T47D (cell line): ENCODE results near the gene PCDHB5.
"Not testable (repeated sequence)": the region's sequence is repeated elsewhere in the genome, so short reads cannot be mapped to it uniquely, and the experiment has no call there.

ENCODE experiments used
- DNase-seq, 2 experiments: peaks; one replicate each; pipeline versions ENCODE4 v3.0.0 to v3.0.0-alpha.2; 2011 to 2012; ENCODE audit warnings: low read depth in 1 of 2, low spot score in 1 of 2
- JUND ChIP-seq: IDR thresholded peaks from 2 replicates; pipeline ENCODE4 v1.6.1; 2012; ENCODE audit warnings: low read depth
- in situ Hi-C: cut with HindIII; loops from 2 replicates; pipeline ENCODE4 v1.10.0; 2016; ENCODE audit warnings: low sequenced_read_pairs, low pct_unique_long_range_greater_than_20kb

PCDHB5 gene

DNA sequence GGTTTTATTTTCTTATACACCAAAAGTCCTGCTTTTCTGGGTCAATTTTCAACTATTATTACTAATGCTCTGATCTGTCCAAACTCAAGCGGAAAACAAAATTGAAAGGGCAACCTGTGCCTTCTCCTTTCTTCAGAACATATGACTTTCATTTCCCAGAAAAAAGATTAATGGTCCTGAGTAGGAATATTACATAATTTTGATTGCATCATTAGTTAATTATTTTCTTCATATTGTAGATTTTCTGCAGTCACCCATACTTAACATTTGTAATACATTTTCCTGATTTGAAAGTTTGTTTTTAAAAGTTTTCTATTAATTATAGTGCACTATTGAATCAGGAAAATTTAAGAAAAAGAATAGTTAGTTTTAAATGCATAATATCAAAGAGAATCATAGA lies 40.9 kb downstream of the PCDHB5 start:
- no peak for TF ChIP-seq JUND
- in situ Hi-C loops = no loop called here
- no peak for DNase-seq

DNA sequence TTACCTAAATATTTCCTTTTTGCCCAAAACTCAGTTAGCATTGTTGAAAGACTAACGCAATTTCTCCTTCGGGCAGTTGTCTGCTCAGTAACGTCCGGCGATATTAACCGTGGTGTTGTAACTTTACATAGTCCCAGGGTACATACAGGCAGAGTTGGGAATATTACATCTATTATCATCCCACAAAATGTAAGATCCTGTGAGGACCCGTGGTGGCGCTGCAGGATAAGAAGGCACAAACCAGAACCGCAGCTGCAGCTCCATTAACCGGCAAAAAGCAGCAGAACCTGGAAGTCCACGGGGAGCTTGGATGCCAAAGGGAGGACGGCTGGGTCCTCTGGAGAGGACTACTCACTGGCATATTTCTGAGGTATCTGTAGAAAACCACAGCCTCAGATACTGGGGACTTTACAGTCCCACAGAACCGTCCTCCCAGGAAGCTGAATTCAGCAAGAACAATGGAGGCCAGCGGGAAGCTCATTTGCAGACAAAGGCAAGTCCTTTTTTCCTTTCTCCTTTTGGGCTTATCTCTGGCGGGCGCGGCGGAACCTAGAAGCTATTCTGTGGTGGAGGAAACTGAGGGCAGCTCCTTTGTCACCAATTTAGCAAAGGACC lies 42.7 kb downstream of the PCDHB5 start, which contains the start of gene PCDHB8:
Gene PCDHB8, plus strand, starts transcription at position 214 of the 615 bp plus-strand sequence. Its CDS starts 245 bp downstream, at position 459.
- DNase-seq = peak; percentile 80 to 87
- in situ Hi-C loops = not testable (repeated sequence)

DNA sequence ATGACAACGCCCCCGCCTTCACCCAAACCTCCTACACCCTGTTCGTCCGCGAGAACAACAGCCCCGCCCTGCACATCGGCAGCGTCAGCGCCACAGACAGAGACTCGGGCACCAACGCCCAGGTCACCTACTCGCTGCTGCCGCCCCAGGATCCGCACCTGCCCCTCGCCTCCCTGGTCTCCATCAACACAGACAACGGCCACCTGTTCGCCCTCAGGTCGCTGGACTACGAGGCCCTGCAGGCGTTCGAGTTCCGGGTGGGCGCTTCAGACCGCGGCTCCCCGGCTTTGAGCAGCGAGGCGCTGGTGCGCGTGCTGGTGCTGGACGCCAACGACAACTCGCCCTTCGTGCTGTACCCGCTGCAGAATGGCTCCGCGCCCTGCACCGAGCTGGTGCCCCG lies 44.4 kb downstream of the PCDHB5 start:
- DNase-seq, in situ Hi-C loops: not testable (repeated sequence)

DNA sequence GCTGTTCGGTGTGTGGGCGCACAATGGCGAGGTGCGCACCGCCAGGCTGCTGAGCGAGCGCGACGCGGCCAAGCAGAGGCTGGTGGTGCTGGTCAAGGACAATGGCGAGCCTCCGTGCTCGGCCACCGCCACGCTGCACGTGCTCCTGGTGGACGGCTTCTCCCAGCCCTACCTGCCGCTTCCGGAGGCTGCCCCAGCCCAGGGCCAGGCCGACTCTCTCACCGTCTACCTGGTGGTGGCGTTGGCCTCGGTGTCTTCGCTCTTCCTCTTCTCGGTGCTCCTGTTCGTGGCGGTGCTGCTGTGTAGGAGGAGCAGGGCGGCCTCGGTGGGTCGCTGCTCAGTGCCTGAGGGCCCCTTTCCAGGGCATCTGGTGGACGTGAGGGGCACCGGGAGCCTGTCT lies 44.9 kb downstream of the PCDHB5 start:
- DNase-seq, in situ Hi-C loops: not testable (repeated sequence)

DNA sequence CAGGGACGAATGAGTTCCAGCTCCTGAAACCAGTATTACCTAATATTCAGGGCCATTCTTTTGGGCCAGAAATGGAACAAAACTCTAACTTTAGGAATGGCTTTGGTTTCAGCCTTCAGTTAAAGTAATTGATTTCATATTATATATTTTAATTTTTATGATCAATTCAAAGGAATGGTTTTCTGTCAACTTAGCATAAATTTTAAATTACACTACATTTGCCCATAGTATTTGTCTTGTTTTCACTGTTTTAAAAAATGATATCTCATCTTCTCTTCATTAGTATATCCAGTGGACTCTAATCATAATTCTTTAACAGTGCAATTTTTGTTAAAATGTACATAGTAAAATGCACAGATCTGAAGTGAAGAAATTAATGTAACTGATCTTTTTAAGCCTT lies 45.3 kb downstream of the PCDHB5 start:
- in situ Hi-C loops = no loop called here
- no peak for TF ChIP-seq JUND
- no peak for DNase-seq

DNA sequence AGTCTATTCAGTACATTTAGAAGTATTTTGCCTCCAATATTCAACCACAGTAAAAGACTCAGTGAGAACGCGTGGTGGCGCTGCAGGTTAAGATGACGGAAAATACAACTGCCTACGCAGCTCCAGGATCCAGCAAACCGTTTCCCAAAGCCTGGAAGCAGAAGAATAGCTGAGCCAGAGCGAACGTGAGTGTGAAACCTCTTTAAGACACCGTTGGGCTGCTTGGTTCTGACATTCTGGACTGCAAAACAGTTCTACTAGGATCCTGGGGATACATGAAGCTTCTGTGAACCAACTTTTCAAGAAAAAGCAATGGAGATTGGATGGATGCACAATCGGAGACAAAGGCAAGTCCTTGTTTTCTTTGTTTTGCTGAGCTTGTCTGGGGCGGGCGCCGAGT lies 47.2 kb downstream of the PCDHB5 start, which contains the start of gene PCDHB16:
Gene PCDHB16, plus strand, starts transcription at position 140 of the 400 bp plus-strand sequence. Its CDS starts 173 bp downstream, at position 313.
- TF ChIP-seq JUND = no peak
- in situ Hi-C loops = no loop called here
- peak; percentile 59 to 71 for DNase-seq

DNA sequence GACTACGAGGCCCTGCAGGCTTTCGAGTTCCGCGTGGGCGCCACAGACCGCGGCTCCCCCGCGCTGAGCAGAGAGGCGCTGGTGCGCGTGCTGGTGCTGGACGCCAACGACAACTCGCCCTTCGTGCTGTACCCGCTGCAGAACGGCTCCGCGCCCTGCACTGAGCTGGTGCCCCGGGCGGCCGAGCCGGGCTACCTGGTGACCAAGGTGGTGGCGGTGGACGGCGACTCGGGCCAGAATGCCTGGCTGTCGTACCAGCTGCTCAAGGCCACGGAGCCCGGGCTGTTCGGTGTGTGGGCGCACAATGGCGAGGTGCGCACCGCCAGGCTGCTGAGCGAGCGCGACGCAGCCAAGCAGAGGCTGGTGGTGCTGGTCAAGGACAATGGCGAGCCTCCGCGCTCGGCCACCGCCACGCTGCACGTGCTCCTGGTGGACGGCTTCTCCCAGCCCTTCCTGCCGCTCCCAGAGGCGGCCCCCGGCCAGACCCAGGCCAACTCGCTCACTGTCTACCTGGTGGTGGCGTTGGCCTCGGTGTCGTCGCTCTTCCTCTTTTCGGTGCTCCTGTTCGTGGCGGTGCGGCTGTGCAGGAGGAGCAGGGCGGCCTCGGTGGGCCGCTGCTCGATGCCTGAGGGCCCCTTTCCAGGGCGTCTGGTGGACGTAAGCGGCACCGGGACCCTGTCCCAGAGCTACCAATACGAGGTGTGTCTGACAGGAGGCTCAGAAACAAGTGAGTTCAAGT lies 49.3 kb downstream of the PCDHB5 start:
- DNase-seq, in situ Hi-C loops: not testable (repeated sequence)

DNA sequence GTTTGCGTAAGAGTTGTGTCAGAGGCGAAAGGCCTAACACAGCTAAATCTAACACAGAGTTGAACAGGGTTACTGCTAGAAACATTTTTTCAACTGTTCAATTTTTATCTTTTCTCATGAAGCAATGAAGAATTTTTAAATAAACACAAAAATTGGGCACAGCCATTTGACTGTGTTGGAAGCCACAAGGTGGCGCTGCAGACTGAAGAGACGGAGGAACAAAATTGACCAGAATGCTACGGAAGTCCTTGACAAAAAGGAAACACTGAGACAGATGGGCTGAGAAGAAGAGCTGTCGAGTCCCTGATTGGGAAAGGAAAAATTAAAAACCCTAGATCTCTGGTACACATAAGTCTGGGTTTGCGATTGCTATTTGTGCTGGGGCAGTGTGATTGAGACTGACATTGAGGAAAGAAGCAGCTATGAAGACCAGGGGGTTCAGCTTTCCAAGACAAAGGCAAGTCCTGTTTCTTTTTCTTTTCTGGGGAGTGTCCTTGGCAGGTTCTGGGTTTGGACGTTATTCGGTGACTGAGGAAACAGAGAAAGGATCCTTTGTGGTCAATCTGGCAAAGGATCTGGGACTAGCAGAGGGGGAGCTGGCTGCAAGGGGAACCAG lies 52.0 kb downstream of the PCDHB5 start, which contains the start of gene PCDHB9:
Gene PCDHB9, plus strand, starts transcription at position 265 of the 616 bp plus-strand sequence. Its CDS starts 158 bp downstream, at position 423.
- peak; percentile 84 to 91 for DNase-seq
- TF ChIP-seq JUND = no peak
- in situ Hi-C loops = no loop called here
